Middle frontal gyrus (tissue), 1 donor: ENCODE measurements around the gene SPTBN5.

ENCODE experiments used
- DNase-seq: peaks from one replicate; pipeline ENCODE4 v3.0.0-alpha.2; 2015; ENCODE audit warnings: low spot score; ENCODE audit errors: extremely low spot score

The SPTBN5 gene

DNA sequence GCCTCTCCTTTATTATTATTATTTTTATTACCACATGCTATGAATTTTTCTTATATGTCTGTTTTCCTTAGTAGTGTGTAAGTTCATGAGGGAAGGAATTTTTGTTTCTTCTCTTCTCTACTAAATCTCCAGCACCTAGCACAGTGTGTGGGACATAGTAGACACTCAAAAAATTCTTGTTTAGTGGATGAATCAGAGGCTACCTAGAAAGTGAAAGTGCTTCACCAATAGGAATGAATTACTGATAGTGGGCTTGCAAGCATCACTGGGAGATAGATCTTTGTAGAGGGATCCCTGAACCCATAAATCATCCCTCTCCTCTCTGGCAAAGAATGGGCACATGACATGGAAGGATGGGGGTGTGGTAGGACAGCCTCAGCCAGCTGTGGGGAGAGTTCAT, 8.5 kb downstream of the SPTBN5 start:
- no peak for DNase-seq

- no peak for DNase-seq
Measured at GRCh38 chr15:41884458-41884857, 9.4 kb downstream of the SPTBN5 start.

DNA sequence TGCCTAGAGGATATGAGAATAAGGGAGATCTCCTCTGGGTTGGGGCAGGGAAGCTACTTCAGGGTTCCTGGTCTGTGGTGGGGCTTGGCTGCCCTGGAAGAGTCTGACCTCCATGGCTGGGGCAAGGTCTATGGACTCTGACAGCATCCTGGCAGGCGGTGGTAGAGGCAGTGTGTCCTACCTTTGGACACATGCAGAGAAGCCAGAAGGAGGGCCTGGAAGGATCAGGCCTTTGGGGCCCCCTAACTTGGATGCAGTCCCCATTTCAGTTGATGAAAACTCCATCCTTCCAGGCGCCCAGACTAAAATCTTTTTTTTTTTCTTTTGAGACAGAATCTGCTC, 10.4 kb downstream of the SPTBN5 start:
- DNase-seq: no peak

DNA sequence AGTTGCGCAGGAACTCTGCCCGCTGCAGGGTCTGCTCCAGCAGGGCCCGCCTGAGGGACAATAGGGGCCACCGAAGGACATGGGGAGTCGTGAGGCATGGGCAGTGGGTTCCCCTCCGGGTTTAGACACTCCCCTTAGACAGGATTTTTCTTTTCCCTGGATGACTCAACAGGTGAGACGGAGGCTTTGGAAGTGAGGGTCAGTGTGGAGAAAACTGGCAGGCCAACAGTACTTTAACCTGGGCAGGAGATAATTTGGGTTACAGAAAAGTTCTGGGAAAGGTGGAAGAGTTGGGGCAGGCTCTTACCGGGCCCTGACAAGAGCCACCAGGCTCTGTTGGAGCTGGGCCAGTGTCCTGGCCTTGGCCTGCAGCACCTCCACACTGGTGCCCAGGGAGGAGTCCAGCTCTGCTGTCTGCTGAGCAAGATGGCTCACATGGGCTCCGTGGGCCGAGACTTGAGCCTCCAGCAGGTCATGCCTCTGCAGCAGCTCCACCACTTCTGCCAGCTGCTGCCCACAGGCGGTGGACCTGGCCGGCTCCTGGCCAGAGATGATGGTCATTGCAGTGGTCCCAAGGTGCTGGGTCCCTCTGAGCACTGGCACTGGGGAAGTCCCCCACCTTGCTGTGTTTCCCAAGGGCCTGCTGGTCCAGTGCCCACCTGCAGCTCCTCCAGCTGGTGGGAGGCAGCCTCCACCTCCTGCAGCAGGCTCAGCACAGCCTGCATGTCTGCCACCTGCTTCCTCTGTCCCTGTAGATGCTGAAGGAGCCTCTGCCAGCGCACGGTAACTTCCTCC, 11.0 kb downstream of the SPTBN5 start:
- DNase-seq: no peak

- no peak for DNase-seq
Measured at GRCh38 chr15:41881920-41882688, 11.7 kb downstream of the SPTBN5 start.

DNA sequence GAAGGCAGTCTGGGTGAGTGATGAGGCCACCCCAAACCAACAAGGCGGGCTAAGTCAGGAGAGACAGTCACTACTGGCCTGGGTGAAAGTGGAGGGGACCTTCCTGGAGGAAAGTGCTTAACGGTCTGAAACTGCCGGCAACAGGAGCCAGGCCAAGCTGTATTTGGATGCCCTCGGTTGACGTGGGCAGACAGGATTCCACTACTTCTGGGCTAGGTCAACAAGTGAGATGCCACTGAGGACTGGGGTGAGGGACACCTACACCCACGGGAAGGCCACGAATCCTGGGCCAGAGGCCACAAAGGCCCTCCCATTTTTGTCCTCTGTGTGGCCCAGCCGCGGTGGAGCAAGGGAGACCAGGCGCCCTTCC, 12.3 kb downstream of the SPTBN5 start:
- DNase-seq: no peak

DNA sequence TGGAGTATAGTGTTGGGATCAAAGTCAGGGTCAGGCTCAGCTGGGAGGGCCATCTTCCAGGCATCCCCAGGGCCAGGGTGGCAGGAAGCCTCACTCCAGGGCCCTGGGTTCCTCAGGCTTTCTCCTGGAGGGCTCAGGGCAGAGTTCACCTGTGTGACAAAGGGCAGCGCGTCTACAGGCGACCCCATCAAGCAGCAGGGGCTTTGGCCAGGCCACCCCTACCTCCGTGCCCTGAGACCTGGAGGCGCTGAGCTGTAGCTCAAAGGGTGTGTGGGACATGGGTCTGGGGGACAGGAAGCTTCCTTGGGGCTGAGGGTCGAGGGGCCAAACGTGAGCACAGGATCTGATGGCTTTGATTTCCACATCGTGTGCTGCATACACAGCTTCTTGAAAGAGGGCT, 12.8 kb downstream of the SPTBN5 start:
- DNase-seq: no peak

GRCh38 chr15:41880156-41880877, 13.5 kb downstream of the SPTBN5 start:
- DNase-seq: no peak

GRCh38 chr15:41879321-41879845, 14.5 kb downstream of the SPTBN5 start:
- DNase-seq: no peak

DNA sequence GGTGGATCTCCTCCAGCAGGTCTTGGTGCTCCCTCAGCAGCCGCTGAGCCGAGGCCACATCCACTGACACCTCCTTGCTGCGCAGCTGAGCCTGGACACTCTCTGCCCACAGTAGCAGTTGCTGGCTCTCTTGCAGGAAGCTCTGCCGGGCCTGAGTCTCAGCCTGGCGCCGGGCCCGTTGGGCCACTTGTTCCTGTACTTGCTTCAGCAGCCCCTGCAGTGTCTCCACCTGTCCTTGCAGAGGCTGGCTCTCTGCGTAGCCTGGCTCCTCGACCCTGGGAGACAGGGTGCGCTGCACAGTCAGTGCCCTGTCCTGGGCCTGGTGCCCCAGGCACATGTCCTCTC, 15.5 kb downstream of the SPTBN5 start:
- no peak for DNase-seq

GRCh38 chr15:41877631-41878354, 16.1 kb downstream of the SPTBN5 start:
- no peak for DNase-seq

GRCh38 chr15:41876689-41877088, 17.2 kb downstream of the SPTBN5 start:
- DNase-seq: no peak

DNA sequence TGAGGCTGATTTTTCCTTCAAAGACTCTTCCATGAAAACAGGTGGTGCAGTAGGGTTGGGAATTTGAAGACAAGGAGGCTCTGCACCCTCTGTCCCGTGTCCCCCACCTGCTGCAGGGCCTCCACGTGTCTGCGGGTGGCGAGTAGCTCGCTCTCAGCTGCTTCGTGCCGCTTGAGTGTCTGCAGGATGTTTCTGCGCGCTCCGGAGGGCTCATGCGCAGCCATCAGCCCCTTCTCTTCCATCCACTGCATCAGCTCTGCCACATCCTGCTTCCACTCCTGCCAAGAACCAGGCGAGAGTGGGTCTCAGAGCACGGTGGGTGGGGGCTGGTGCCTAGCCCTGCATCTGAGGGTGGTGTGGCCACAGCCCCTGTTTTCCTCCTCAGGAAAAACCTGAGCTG, 17.8 kb downstream of the SPTBN5 start:
- DNase-seq: no peak

GRCh38 chr15:41874736-41875135, 19.1 kb downstream of the SPTBN5 start:
- no peak for DNase-seq

- DNase-seq: no peak
Measured at GRCh38 chr15:41873711-41874110, 20.1 kb downstream of the SPTBN5 start.

GRCh38 chr15:41872166-41872747, 21.6 kb downstream of the SPTBN5 start:
- no peak for DNase-seq

DNA sequence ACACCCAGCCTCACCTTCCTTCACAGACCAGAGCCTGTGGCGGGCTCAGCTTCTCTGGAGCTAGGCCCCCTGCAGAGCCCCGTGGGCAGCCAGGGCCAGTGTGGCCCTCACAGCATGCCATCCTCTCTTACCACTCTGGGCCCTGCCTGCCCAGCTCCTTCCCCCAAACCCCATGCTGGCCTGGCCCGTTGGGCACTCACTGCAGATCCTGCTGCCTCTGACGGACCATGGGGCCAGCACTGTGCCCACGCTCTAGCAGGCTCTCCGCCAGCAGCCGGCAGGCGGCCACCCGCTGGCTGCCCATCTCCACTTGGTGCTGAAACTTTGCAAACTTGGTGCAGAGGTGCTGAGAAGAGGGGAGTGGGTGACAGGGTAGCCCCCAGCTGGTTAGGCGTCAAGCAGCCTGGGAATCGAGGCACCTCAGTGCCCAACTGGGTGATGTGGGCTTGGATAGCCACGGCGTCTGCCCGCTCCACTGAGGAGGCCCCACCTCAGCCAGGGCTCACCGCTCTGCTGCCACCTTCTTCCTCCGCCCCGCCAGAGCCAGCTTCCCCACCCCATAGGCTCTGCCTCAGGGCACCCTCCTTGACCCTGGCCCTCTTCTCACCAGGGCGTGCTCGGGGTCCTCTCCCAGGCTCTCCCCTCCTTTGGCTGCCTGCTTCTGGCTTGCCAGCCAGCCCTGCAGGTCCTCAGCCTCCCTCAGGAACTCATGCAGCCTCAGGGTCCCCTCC, 22.5 kb downstream of the SPTBN5 start:
- no peak for DNase-seq

DNA sequence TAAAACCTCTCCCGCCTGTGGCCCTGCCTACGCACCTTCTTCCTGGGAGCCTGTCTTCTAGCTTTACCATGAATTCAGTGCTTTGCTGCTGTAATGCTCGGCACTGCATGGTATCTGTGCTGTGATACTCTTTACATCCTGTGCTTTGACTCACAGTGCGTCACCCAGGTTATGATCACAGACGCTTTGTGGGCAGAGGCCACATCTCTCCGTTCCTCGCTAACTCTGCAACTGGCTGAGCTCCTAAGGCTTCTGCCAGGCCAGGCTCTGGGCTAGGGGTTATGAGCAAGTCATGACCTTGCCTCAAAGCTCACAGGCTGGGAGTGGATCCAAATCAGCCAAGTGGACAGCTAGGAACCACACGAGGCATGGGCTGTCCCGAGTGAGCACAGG, 23.2 kb downstream of the SPTBN5 start:
- DNase-seq: no peak

DNA sequence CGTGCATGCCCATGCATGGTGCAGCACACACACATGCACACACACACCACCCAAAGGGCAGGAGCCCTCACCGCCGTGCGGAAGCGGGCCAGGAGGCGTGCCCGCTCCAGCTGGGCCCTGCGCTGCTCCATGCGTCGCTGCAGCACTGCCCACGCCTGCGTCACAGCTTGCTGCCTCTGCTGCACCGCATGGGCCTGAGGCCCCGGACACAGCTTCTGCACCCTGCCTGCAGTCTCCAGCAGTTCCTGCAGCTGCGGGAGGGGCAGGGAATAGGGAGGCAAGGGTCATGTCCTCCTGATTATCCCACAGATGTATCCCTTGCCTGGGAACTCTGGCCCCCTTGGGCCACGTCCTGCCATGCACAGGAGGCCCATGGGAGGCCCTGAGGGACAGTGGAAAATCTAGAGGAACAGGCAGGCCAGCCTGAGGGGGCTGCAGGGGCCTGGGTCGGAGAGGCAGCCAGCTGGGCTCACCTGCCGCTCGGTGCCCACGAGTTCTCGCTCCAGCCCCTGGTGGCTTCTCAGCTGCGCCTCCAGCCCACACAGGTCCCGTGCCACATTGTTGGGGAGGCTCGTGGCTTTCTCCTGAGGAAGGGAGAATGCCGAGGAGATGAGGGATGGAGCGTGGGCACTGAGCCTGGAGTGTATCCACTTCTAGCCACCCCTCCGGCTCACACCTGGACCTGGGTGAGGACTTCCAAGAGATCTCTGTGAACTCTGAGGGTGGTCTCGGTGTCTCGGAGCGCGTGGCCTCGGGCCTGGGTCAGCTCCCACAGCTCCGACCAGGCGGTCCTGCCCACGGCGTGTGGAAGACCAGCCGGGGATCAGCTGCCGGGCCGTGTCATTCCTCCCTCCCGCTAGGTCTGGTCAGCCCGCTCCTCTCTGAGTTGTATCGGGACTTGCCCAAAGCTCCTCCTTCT, 23.8 kb downstream of the SPTBN5 start:
- no peak for DNase-seq
